ENCODE measurements around the gene OTOS.

Gene OTOS

GRCh38 chr2:240168041-240168440 lies 27.6 kb upstream of the OTOS start:
- Histone ChIP-seq H3K27me3 (ENCODE audit: control insufficient read depth in 2 of 2, insufficient read depth in 2 of 2, low read length in 2 of 2) (peaks cover 3 to 4% of the 10 kb centered on the region in 2 donors), H3K36me3 (ENCODE audit: control insufficient read depth in 2 of 2, insufficient read depth in 2 of 2, low read length in 2 of 2) (no peaks in the 10 kb centered on the region), H3K4me3 (ENCODE audit: low read length in 2 of 2) (no peak overlapping the region), H3K9ac (ENCODE audit: low read depth in 1 of 2, low read length in 2 of 2) (no peak overlapping the region), H3K9me3 (ENCODE audit: control insufficient read depth in 2 of 2, low read length in 2 of 2) (no peaks in the 10 kb centered on the region), H3K4me1 (ENCODE audit: control insufficient read depth in 2 of 2, insufficient read depth in 2 of 2, low read length in 2 of 2) (no peaks in the 10 kb centered on the region), H3K27ac (ENCODE audit: low read depth in 2 of 2, low read length in 2 of 2) (no peak overlapping the region)

- Histone ChIP-seq H3K27ac (ENCODE audit: low read depth in 2 of 2, low read length in 2 of 2) (no peak overlapping the region), H3K9ac (ENCODE audit: low read depth in 1 of 2, low read length in 2 of 2) (no peak overlapping the region), H3K27me3 (ENCODE audit: control insufficient read depth in 2 of 2, insufficient read depth in 2 of 2, low read length in 2 of 2) (peaks cover 3 to 4% of the 10 kb centered on the region in 2 donors), H3K9me3 (ENCODE audit: control insufficient read depth in 2 of 2, low read length in 2 of 2) (no peaks in the 10 kb centered on the region), H3K4me1 (ENCODE audit: control insufficient read depth in 2 of 2, insufficient read depth in 2 of 2, low read length in 2 of 2) (no peaks in the 10 kb centered on the region), H3K36me3 (ENCODE audit: control insufficient read depth in 2 of 2, insufficient read depth in 2 of 2, low read length in 2 of 2) (no peaks in the 10 kb centered on the region), H3K4me3 (ENCODE audit: low read length in 2 of 2) (no peak overlapping the region)
These were observed 27.1 kb upstream of the OTOS start for GRCh38 chr2:240167588-240167880.

- H3K4me3 ChIP-seq (ENCODE audit: low read length in 2 of 2), result no peak overlapping the region
- H3K4me1 ChIP-seq (ENCODE audit: control insufficient read depth in 2 of 2, insufficient read depth in 2 of 2, low read length in 2 of 2), result no peaks in the 10 kb centered on the region
- no peak overlapping the region for H3K27ac ChIP-seq (ENCODE audit: low read depth in 2 of 2, low read length in 2 of 2)
- H3K27me3 ChIP-seq (ENCODE audit: control insufficient read depth in 2 of 2, insufficient read depth in 2 of 2, low read length in 2 of 2), result peaks cover 3 to 4% of the 10 kb centered on the region in 2 donors
- no peaks in the 10 kb centered on the region for H3K9me3 ChIP-seq (ENCODE audit: control insufficient read depth in 2 of 2, low read length in 2 of 2)
- H3K9ac ChIP-seq (ENCODE audit: low read depth in 1 of 2, low read length in 2 of 2), result no peak overlapping the region
- H3K36me3 ChIP-seq (ENCODE audit: control insufficient read depth in 2 of 2, insufficient read depth in 2 of 2, low read length in 2 of 2), result no peaks in the 10 kb centered on the region
These were observed 26.5 kb upstream of the OTOS start for GRCh38 chr2:240166761-240167587.

GRCh38 chr2:240166191-240166590 lies 25.7 kb upstream of the OTOS start:
- H3K27ac ChIP-seq (ENCODE audit: low read depth in 2 of 2, low read length in 2 of 2), result no peak overlapping the region
- no peaks in the 10 kb centered on the region for H3K36me3 ChIP-seq (ENCODE audit: control insufficient read depth in 2 of 2, insufficient read depth in 2 of 2, low read length in 2 of 2)
- peaks cover 0 to 3% of the 10 kb centered on the region in 2 donors for H3K27me3 ChIP-seq (ENCODE audit: control insufficient read depth in 2 of 2, insufficient read depth in 2 of 2, low read length in 2 of 2)
- no peak overlapping the region for H3K4me3 ChIP-seq (ENCODE audit: low read length in 2 of 2)
- no peaks in the 10 kb centered on the region for H3K9me3 ChIP-seq (ENCODE audit: control insufficient read depth in 2 of 2, low read length in 2 of 2)
- no peaks in the 10 kb centered on the region for H3K4me1 ChIP-seq (ENCODE audit: control insufficient read depth in 2 of 2, insufficient read depth in 2 of 2, low read length in 2 of 2)
- H3K9ac ChIP-seq (ENCODE audit: low read depth in 1 of 2, low read length in 2 of 2), result no peak overlapping the region

- Histone ChIP-seq H3K9me3 (ENCODE audit: control insufficient read depth in 2 of 2, low read length in 2 of 2) (no peaks in the 10 kb centered on the region), H3K4me1 (ENCODE audit: control insufficient read depth in 2 of 2, insufficient read depth in 2 of 2, low read length in 2 of 2) (no peaks in the 10 kb centered on the region), H3K27me3 (ENCODE audit: control insufficient read depth in 2 of 2, insufficient read depth in 2 of 2, low read length in 2 of 2) (peaks cover 0 to 3% of the 10 kb centered on the region in 2 donors), H3K36me3 (ENCODE audit: control insufficient read depth in 2 of 2, insufficient read depth in 2 of 2, low read length in 2 of 2) (no peaks in the 10 kb centered on the region), H3K27ac (ENCODE audit: low read depth in 2 of 2, low read length in 2 of 2) (no peak overlapping the region), H3K9ac (ENCODE audit: low read depth in 1 of 2, low read length in 2 of 2) (no peak overlapping the region), H3K4me3 (ENCODE audit: low read length in 2 of 2) (no peak overlapping the region)
These were observed 25.2 kb upstream of the OTOS start for GRCh38 chr2:240165661-240166060.

- H3K9me3 ChIP-seq (ENCODE audit: control insufficient read depth in 2 of 2, low read length in 2 of 2), result no peaks in the 10 kb centered on the region
- H3K27me3 ChIP-seq (ENCODE audit: control insufficient read depth in 2 of 2, insufficient read depth in 2 of 2, low read length in 2 of 2), result no peaks in the 10 kb centered on the region
- H3K4me3 ChIP-seq (ENCODE audit: low read length in 2 of 2), result no peak overlapping the region
- H3K9ac ChIP-seq (ENCODE audit: low read depth in 1 of 2, low read length in 2 of 2), result no peak overlapping the region
- no peaks in the 10 kb centered on the region for H3K4me1 ChIP-seq (ENCODE audit: control insufficient read depth in 2 of 2, insufficient read depth in 2 of 2, low read length in 2 of 2)
- H3K27ac ChIP-seq (ENCODE audit: low read depth in 2 of 2, low read length in 2 of 2), result no peak overlapping the region
- no peaks in the 10 kb centered on the region for H3K36me3 ChIP-seq (ENCODE audit: control insufficient read depth in 2 of 2, insufficient read depth in 2 of 2, low read length in 2 of 2)
These were observed 24.6 kb upstream of the OTOS start for GRCh38 chr2:240165034-240165433.

- no peaks in the 10 kb centered on the region for H3K27me3 ChIP-seq (ENCODE audit: control insufficient read depth in 2 of 2, insufficient read depth in 2 of 2, low read length in 2 of 2)
- H3K9me3 ChIP-seq (ENCODE audit: control insufficient read depth in 2 of 2, low read length in 2 of 2), result no peaks in the 10 kb centered on the region
- no peaks in the 10 kb centered on the region for H3K4me1 ChIP-seq (ENCODE audit: control insufficient read depth in 2 of 2, insufficient read depth in 2 of 2, low read length in 2 of 2)
- no peak overlapping the region for H3K9ac ChIP-seq (ENCODE audit: low read depth in 1 of 2, low read length in 2 of 2)
- H3K36me3 ChIP-seq (ENCODE audit: control insufficient read depth in 2 of 2, insufficient read depth in 2 of 2, low read length in 2 of 2), result no peaks in the 10 kb centered on the region
- H3K27ac ChIP-seq (ENCODE audit: low read depth in 2 of 2, low read length in 2 of 2), result no peak overlapping the region
- H3K4me3 ChIP-seq (ENCODE audit: low read length in 2 of 2), result no peak overlapping the region
These were observed 24.1 kb upstream of the OTOS start for GRCh38 chr2:240164586-240164985.

GRCh38 chr2:240163844-240164574 lies 23.6 kb upstream of the OTOS start:
- H3K27me3 ChIP-seq (ENCODE audit: control insufficient read depth in 2 of 2, insufficient read depth in 2 of 2, low read length in 2 of 2), result no peaks in the 10 kb centered on the region

GRCh38 chr2:240162939-240163714 lies 22.7 kb upstream of the OTOS start:
- Histone ChIP-seq H3K9ac (ENCODE audit: low read depth in 1 of 2, low read length in 2 of 2) (no peak overlapping the region), H3K9me3 (ENCODE audit: control insufficient read depth in 2 of 2, low read length in 2 of 2) (no peaks in the 10 kb centered on the region), H3K27ac (ENCODE audit: low read depth in 2 of 2, low read length in 2 of 2) (no peak overlapping the region), H3K4me3 (ENCODE audit: low read length in 2 of 2) (no peak overlapping the region), H3K4me1 (ENCODE audit: control insufficient read depth in 2 of 2, insufficient read depth in 2 of 2, low read length in 2 of 2) (no peaks in the 10 kb centered on the region), H3K27me3 (ENCODE audit: control insufficient read depth in 2 of 2, insufficient read depth in 2 of 2, low read length in 2 of 2) (no peaks in the 10 kb centered on the region), H3K36me3 (ENCODE audit: control insufficient read depth in 2 of 2, insufficient read depth in 2 of 2, low read length in 2 of 2) (no peaks in the 10 kb centered on the region)

More at GRCh38 chr2:240163844-240164574, 23.6 kb upstream of the OTOS start:
- Histone ChIP-seq H3K27ac (ENCODE audit: low read depth in 2 of 2, low read length in 2 of 2) (no peak overlapping the region), H3K36me3 (ENCODE audit: control insufficient read depth in 2 of 2, insufficient read depth in 2 of 2, low read length in 2 of 2) (no peaks in the 10 kb centered on the region), H3K9ac (ENCODE audit: low read depth in 1 of 2, low read length in 2 of 2) (no peak overlapping the region), H3K4me3 (ENCODE audit: low read length in 2 of 2) (no peak overlapping the region), H3K9me3 (ENCODE audit: control insufficient read depth in 2 of 2, low read length in 2 of 2) (no peaks in the 10 kb centered on the region), H3K4me1 (ENCODE audit: control insufficient read depth in 2 of 2, insufficient read depth in 2 of 2, low read length in 2 of 2) (no peaks in the 10 kb centered on the region)

- Histone ChIP-seq H3K36me3 (ENCODE audit: control insufficient read depth in 2 of 2, insufficient read depth in 2 of 2, low read length in 2 of 2) (no peaks in the 10 kb centered on the region), H3K9ac (ENCODE audit: low read depth in 1 of 2, low read length in 2 of 2) (no peak overlapping the region), H3K27me3 (ENCODE audit: control insufficient read depth in 2 of 2, insufficient read depth in 2 of 2, low read length in 2 of 2) (no peaks in the 10 kb centered on the region), H3K27ac (ENCODE audit: low read depth in 2 of 2, low read length in 2 of 2) (no peak overlapping the region), H3K9me3 (ENCODE audit: control insufficient read depth in 2 of 2, low read length in 2 of 2) (no peaks in the 10 kb centered on the region), H3K4me3 (ENCODE audit: low read length in 2 of 2) (no peak overlapping the region), H3K4me1 (ENCODE audit: control insufficient read depth in 2 of 2, insufficient read depth in 2 of 2, low read length in 2 of 2) (no peaks in the 10 kb centered on the region)
These were observed 22.1 kb upstream of the OTOS start for GRCh38 chr2:240162531-240162930.
